Endothelial cell of hepatic sinusoid (primary cell): Measurements from ENCODE around the gene CD81.
"Not testable (repeated sequence)": the region's sequence is repeated elsewhere in the genome, so short reads cannot be mapped to it uniquely, and the experiment has no call there.

Source experiments
- in situ Hi-C: cut with HindIII; loops from 2 replicates; pipeline ENCODE4 v1.10.0; 2017; ENCODE audit warnings: low sequenced_read_pairs

CD81 gene

DNA sequence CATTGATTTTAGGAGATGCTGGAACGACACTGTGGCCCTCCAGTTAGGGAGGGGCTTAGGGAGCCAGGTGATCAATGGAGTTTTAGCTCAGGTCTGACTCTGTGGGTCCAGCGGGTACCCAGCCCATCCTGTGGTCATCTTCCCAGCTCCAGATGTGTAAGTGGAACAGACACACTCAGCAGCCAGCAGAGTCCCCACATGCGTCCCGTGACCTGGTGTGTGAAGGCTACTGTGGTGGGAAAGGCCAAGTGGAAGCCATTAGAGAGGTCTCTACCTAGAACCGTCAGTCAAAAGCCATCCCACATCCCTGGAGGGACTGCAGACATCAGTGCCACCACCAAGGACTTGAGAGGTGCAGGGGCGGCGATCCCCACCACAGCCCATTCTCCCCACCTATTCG lies 19.9 kb upstream of the CD81 start:
- in situ Hi-C loops: no loop called here

DNA sequence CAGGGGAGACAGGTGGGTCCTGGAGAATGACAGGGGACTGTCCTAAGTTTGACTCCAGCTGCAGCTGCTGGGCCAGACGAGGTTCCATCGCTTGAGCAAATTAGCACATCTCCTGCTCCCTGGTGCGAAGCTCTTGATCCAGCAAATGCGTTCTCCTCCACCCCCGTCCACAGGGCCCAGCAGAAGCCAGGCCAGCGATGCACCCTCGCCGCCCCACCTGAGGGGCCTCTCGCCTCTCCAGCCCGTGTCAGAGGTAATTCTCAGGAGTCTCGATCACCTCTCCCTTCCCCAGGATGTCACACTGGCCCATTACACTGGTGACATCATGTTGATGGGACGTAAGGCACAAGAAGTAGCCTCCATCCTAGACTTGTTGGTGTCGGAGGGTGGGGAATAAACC lies 19.5 kb upstream of the CD81 start:
- in situ Hi-C loops: not testable (repeated sequence)

DNA sequence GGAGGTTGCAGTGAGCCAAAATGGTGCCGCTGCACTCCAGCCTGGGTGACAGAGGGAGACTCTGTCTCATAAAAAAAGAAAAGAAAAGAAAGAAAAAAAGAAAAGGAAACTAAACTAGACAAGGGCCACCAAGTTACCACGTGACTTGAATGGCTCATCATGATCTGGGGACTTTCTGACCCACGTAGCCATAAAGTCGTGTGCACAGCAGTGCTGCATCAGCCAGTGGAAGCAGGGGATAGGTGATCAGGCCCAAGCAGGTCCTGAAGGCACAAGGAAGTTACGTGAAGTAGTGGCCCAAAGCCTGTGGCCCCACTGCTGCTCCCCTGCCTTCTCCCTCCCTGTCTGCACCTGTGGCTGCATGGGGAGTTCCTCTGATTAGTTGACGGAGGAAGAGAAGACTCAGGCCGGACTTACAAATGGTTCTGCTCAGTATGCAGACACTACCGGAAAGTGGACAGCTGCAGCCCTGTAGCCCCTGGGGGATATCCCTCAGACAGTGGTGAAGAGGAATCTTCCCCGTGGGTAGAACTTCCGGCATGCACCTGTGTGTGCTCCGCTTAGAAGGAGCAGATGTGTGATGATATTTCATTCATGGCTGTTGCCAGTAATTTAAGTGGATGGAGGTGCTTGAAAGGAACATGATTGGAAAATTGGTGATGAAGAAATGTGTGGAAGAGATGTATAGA lies 18.2 kb upstream of the CD81 start:
- in situ Hi-C loops: no loop called here

- in situ Hi-C loops: no loop called here
Observed at GRCh38 chr11:2359557-2359956, 17.6 kb upstream of the CD81 start.

DNA sequence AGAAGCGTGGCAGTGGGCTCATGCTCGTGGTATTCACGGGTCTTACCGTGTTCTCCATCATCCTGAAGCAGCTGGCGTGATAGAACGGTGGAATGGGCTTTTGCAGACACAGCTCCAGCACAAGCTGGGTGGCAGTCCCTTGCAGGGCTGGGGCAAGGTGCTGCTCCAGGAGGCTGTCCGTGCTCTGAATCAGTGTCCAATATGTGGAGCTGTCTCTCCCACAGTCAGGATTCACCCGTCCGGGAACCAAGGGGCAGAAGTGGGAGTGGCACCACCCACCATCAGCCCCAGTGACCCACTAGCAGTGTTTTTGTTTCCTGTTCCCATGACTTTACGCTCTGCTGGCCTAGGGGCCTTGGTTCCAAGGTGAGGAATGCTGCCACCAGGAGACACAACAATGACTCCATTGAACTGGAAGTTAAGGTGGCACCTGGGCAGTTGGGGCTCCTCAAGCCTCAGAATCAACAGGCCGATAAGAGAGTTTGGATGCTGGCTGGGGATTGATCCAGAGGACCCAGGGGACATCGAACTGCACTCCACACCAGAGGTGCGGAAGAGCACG lies 16.9 kb upstream of the CD81 start:
- in situ Hi-C loops: no loop called here

GRCh38 chr11:2361565-2361964 lies 15.5 kb upstream of the CD81 start:
- in situ Hi-C loops: no loop called here

DNA sequence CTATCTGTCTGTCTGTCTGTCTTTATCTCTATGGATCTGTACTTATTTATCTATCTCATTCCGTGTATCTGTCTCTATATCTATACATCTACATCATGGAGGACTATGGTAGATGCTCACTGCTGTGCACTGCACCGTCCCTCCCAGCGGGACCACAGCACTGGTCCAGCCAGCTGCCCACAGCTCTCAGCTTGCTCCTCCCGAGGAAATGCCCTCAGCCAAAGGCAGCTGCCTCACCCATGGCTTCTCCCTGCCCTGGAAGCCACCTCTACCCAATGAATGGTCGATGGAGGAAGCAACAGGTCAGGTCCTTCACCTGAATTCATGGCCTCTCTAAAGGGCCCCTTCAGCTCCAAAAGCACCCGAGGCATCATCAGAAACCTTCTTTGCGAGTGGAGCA lies 14.7 kb upstream of the CD81 start:
- in situ Hi-C loops: no loop called here

DNA sequence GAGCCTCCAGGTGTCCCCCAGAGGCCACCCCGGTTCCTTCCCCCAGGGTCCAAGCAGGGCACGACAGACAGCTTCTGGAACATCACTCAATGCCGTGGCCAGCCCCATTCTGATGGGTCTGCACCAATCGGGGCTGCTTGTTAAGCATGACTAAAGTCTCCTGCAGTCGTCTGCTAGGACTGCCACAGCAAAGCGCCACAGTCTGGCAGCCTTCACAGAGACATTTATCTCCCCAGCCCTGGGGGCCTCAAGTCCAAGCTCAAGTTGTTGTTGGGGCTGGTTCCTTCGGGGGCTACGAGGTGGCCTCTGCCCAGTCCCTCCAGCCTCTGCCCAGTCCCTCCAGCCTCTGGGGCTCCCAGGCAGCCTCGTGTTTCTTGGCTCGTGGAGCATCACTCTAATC lies 14.0 kb upstream of the CD81 start:
- in situ Hi-C loops: no loop called here

DNA sequence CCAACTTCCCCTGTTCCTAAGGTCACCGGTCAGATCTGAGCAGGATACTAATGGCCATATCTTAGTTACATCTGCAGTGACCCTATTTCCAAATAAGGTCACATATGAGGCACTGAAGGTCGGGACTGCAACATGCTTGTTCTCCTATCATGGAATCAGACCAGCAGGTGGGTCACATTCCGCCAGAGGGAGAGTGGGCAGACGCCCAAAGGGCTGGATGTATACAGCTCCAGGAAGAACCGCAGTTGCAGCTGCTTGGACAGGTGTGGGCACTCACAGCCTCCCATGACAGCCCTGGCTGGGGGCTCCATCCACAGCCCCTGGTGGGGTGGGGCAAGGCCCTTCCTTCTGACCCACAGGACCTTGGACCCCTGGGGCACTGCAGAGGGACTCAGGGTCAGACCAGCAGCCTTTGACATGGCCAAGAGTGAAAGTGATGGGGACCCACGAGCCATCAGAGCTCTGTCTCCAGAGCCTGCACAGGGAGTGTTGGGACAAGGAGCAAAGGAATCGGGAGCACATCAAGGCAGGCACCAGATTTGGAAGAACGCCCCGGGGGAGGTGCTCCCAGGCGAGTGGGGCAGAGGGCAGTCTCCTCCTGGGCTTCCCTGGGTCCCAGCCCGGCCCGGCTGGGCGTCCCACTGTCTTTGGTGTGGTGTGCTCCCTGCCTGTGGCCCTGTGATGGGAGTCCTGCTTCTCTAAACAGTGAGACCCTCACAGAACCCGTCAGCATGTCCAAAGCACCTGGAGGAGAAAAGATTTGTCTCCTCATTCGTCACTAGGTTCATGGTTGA lies 13.3 kb upstream of the CD81 start:
- in situ Hi-C loops: no loop called here

GRCh38 chr11:2364386-2364785 lies 12.7 kb upstream of the CD81 start:
- in situ Hi-C loops: not testable (repeated sequence)

- in situ Hi-C loops: no loop called here
Observed at GRCh38 chr11:2365571-2366210, 11.4 kb upstream of the CD81 start.

GRCh38 chr11:2366276-2366675 lies 10.8 kb upstream of the CD81 start:
- in situ Hi-C loops: no loop called here

DNA sequence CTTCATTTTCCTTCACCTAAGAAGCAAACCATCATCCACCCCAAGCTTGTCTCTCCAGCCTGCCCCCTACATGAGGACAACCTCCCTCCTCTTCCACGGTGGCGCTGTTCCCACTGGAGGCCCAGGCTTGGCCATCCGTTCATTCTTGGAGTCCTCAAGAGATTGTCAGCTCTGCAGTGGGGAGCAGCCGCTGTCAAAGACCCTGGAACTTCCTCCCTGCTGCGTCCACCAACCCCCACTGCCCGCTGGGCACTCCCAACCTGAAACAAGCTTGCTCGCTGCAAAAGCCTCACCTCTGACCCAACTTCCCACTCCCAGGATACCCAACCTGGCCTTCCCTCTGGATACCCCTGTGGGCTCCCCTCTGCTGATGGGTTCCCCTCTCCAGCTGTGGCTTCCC lies 10.4 kb upstream of the CD81 start:
- in situ Hi-C loops: no loop called here

GRCh38 chr11:2367266-2368160 lies 9.6 kb upstream of the CD81 start:
- in situ Hi-C loops: no loop called here

DNA sequence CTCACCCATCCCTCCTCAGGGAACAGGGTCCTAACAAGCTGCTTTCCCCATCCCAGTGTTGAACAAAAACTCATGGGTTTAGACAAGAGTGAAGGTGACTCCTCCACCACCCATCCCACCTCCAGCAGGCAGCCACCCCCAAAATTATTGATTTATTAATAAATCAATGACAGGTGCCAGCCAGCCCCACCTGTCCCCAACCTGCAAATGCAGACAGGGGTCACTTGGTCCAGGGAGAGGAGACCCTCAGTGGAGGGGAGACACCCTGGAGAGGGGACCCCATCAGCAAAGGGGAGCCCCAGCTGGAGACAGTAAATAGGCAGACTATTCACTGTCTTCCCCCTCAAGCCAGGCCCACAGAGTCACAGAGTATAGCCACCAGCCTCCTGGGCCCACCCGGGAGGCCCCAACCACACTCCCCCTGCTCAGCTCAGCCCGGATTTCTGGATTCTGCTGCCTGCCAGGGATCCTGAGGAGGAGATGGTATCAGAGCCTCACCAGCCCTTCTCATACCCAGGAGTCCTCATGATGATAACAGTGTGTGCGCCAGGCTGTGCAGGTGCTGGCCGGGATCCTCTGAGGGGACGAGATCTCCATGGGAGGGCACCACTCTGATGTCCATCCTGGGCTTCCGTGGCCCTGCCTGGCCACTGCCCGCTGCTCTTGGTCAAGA lies 8.8 kb upstream of the CD81 start:
- in situ Hi-C loops: no loop called here

- in situ Hi-C loops: no loop called here
Observed at GRCh38 chr11:2368851-2369180, 8.3 kb upstream of the CD81 start.

GRCh38 chr11:2369320-2369719 lies 7.8 kb upstream of the CD81 start:
- in situ Hi-C loops: no loop called here

DNA sequence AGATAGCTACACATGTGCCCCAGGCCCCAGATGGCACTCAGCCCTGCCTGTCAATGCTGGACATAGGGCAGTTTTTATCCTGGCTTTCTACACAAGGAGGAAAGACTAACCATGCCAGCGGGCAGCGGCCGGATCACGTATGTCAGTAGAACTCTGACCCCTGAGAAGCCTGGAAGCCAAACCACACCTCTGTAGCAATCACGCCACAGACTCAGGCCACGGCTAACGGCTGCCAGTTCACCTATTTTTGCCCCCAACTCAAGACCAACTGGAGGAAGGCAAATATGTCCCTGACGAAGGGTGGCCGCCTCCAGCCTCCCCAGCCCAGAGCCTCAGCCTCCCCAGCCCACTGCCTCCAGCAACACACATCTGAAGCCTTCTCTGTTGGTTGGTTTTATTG lies 7.2 kb upstream of the CD81 start:
- in situ Hi-C loops: no loop called here

GRCh38 chr11:2374456-2375201 lies 2.5 kb upstream of the CD81 start:
- in situ Hi-C loops: no loop called here
